SIG-M5 treated with dmso at 0.1 percent for 504 hours (cell line): Measurements from ENCODE around the gene ROMO1.
A peak's percentile ranks its signal among the peaks of the same experiment; 100 is the strongest.
"Not testable (repeated sequence)": the region's sequence is repeated elsewhere in the genome, so short reads cannot be mapped to it uniquely, and the experiment has no call there.

ENCODE experiments used
- DNase-seq: peaks from one replicate; lab custom pipeline; 2025; ENCODE audit not compliant: unreplicated experiment; lab: John Stamatoyannopoulos, UW

The ROMO1 gene

GRCh38 chr20:35680452-35681183 is 18.6 kb upstream of the ROMO1 start:
- DNase-seq = peak; percentile 71

GRCh38 chr20:35681960-35682359 is 17.2 kb upstream of the ROMO1 start:
- DNase-seq = no peak

GRCh38 chr20:35685368-35685767 is 13.8 kb upstream of the ROMO1 start:
- DNase-seq = not testable (repeated sequence)

- DNase-seq = not testable (repeated sequence)
These were observed 12.3 kb upstream of the ROMO1 start for GRCh38 chr20:35686872-35687271.

GRCh38 chr20:35690265-35690664 is 8.9 kb upstream of the ROMO1 start:
- no peak for DNase-seq

GRCh38 chr20:35695245-35695749 is 3.9 kb upstream of the ROMO1 start:
- DNase-seq = no peak

GRCh38 chr20:35695978-35696377 is 3.2 kb upstream of the ROMO1 start:
- no peak for DNase-seq

GRCh38 chr20:35697696-35698297 is 1.4 kb upstream of the ROMO1 start:
- no peak for DNase-seq

- no peak for DNase-seq
These were observed 693 bp upstream of the ROMO1 start for GRCh38 chr20:35698298-35699126.

GRCh38 chr20:35699957-35700624 is 886 bp downstream of the ROMO1 start:
- no peak for DNase-seq

- DNase-seq = no peak
These were observed 1.5 kb downstream of the ROMO1 start for GRCh38 chr20:35700625-35701148.

GRCh38 chr20:35702051-35702823 is 3.0 kb downstream of the ROMO1 start:
- DNase-seq = no peak

- no peak for DNase-seq
These were observed 3.9 kb downstream of the ROMO1 start for GRCh38 chr20:35702824-35703695.

GRCh38 chr20:35704514-35705261 is 5.5 kb downstream of the ROMO1 start:
- DNase-seq = no peak

- DNase-seq = not testable (repeated sequence)
These were observed 6.7 kb downstream of the ROMO1 start for GRCh38 chr20:35705894-35706293.

GRCh38 chr20:35706591-35707529 is 7.7 kb downstream of the ROMO1 start:
- DNase-seq = not testable (repeated sequence)

GRCh38 chr20:35708502-35708901 is 9.3 kb downstream of the ROMO1 start:
- DNase-seq = no peak
